A673 (cell line): ENCODE measurements around the gene JARID2. TPM values are rescaled to one million over a fixed set of nuclear protein-coding genes. Genes with fewer than 3 reads are reported as not detected.

ENCODE experiments used
- BruUV-seq: library from RNA; stranded (reverse); fragments of 400-500 nt; replicated peaks from 2 replicates; lab custom pipeline; 2021; lab: Mats Ljungman, UMichigan
- CTCF ChIA-PET: fragments of 300-600 bp; sonication (Branson Sonifier 250); formaldehyde crosslinking; loops from one replicate; lab custom pipeline; 2022; ENCODE audit warnings: antibody characterized with exemption; lab: Charles Lee
- POLR2A ChIA-PET: fragments of 300-600 bp; sonication (Branson Sonifier 250); formaldehyde crosslinking; loops from one replicate; lab custom pipeline; 2022; ENCODE audit warnings: antibody characterized with exemption; ENCODE audit not compliant: low non-redundant PET; lab: Charles Lee
- DNase-seq: peaks from one replicate; pipeline ENCODE4 v3.0.0-alpha.2; 2015; ENCODE audit warnings: low spot score
- H3K27ac ChIP-seq: fragments of 200-600 bp; sonication (generic); 2 replicates; pipeline ENCODE4 v1.5.1; 2016; ENCODE audit warnings: mixed run types, low read depth, mild to moderate bottlenecking, mixed read lengths, antibody characterized with exemption, low read length; ENCODE audit not compliant: poor library complexity, severe bottlenecking
- H3K27me3 ChIP-seq: fragments of 200-600 bp; sonication (generic); replicated peaks from 2 replicates; pipeline ENCODE4 v1.6.1; 2017; ENCODE audit warnings: mixed run types, low read depth, mild to moderate bottlenecking, mixed read lengths, antibody characterized with exemption, low read length; ENCODE audit not compliant: insufficient read depth, poor library complexity
- H3K36me3 ChIP-seq: fragments of 200-600 bp; sonication (generic); 2 replicates; pipeline ENCODE4 v1.6.1; 2016; ENCODE audit warnings: mixed run types, mild to moderate bottlenecking, mixed read lengths, antibody characterized with exemption, low read length; ENCODE audit not compliant: insufficient read depth, poor library complexity, severe bottlenecking
- H3K4me1 ChIP-seq: fragments of 200-600 bp; sonication (generic); 2 replicates; pipeline ENCODE4 v1.6.1; 2017; ENCODE audit warnings: mixed run types, mild to moderate bottlenecking, mixed read lengths, antibody characterized with exemption, low read length; ENCODE audit not compliant: insufficient read depth, poor library complexity, severe bottlenecking
- H3K4me3 ChIP-seq: fragments of 200-600 bp; sonication (generic); 2 replicates; pipeline ENCODE4 v1.5.1; 2016; ENCODE audit warnings: low read depth, mixed run types, mild to moderate bottlenecking, mixed read lengths, low read length; ENCODE audit not compliant: poor library complexity, severe bottlenecking
- H3K9me3 ChIP-seq: fragments of 200-600 bp; sonication (generic); 2 replicates; pipeline ENCODE4 v1.6.1; 2016; ENCODE audit warnings: mixed run types, low read depth, mild to moderate bottlenecking, mixed read lengths, antibody characterized with exemption, low read length; ENCODE audit not compliant: poor library complexity, severe bottlenecking
- CTCF ChIP-seq: fragments of 300-800, 200-600 bp; sonication (generic); conservative IDR thresholded peaks from 2 replicates; pipeline ENCODE4 v1.5.1; 2017; ENCODE audit warnings: low read depth, mild to moderate bottlenecking, antibody characterized with exemption, low read length, moderate library complexity, mixed read lengths
- EZH2 ChIP-seq: fragments of 200-600 bp; sonication (generic); IDR thresholded peaks from 2 replicates; pipeline ENCODE4 v1.6.1; 2017; ENCODE audit warnings: borderline replicate concordance, low read depth, mild to moderate bottlenecking, mixed read lengths, antibody characterized with exemption, low read length; ENCODE audit not compliant: poor library complexity, severe bottlenecking
- intact Hi-C: fragments of 100-400 bp; cut with micrococcal nuclease; formaldehyde crosslinking; loops from one replicate; pipeline ENCODE4 v1.10.0; 2022; ENCODE audit not compliant: unreplicated experiment
- total RNA-seq: library from RNA; stranded (reverse); gene quantifications from 2 replicates; pipeline ENCODE4 v1.2.3, GENCODE V29; 2021

The JARID2 gene
- total RNA-seq, 1 experiment from 2014 or later = 29.4 TPM

GRCh38 chr6:15501826-15502445 lies 256.1 kb downstream of the JARID2 start:
- H3K36me3 ChIP-seq = peaks cover 26% of the 10 kb centered on the region
- DNase-seq = no peak

GRCh38 chr6:15502446-15503345 lies 256.8 kb downstream of the JARID2 start:
- no peak overlapping the region for H3K4me3 ChIP-seq
- DNase-seq = no peak
- H3K27ac ChIP-seq = no peak overlapping the region
- TF ChIP-seq EZH2 (no peak), CTCF (no peak)
- ChIA-PET POLR2A (no interaction called here), CTCF (no interaction called here)
- no TSS peak for BruUV-seq
- H3K27me3 ChIP-seq = no peaks in the 10 kb centered on the region
- intact Hi-C loops = loop anchor here (10.0 kb wide), 1 partner anchor 1378 kb away; no protein-coding TSS in a partner anchor
- peaks cover 26% of the 10 kb centered on the region for H3K36me3 ChIP-seq
- H3K9me3 ChIP-seq = no peaks in the 10 kb centered on the region
- H3K4me1 ChIP-seq = peaks cover 29% of the 10 kb centered on the region

More at GRCh38 chr6:15501826-15502445, 256.1 kb downstream of the JARID2 start:
- no peak for TF ChIP-seq EZH2
- TF ChIP-seq CTCF = no peak
- H3K4me3 ChIP-seq = no peak overlapping the region
- POLR2A ChIA-PET = no interaction called here
- peaks cover 29% of the 10 kb centered on the region for H3K4me1 ChIP-seq
- no peaks in the 10 kb centered on the region for H3K27me3 ChIP-seq
- CTCF ChIA-PET = no interaction called here
- no TSS peak for BruUV-seq
- H3K27ac ChIP-seq = no peak overlapping the region
- intact Hi-C loops = loop anchor here (10.0 kb wide), 1 partner anchor 1377 kb away; no protein-coding TSS in a partner anchor
- H3K9me3 ChIP-seq = no peaks in the 10 kb centered on the region

GRCh38 chr6:15503346-15503680 lies 257.4 kb downstream of the JARID2 start:
- DNase-seq = no peak
- Histone ChIP-seq H3K9me3 (no peaks in the 10 kb centered on the region), H3K27me3 (no peaks in the 10 kb centered on the region), H3K4me3 (no peak overlapping the region), H3K36me3 (peaks cover 28% of the 10 kb centered on the region), H3K4me1 (peaks cover 29% of the 10 kb centered on the region), H3K27ac (no peak overlapping the region)
- intact Hi-C loops = loop anchor here (10.0 kb wide), 1 partner anchor 1379 kb away; no protein-coding TSS in a partner anchor
- no peak for TF ChIP-seq EZH2
- no peak for TF ChIP-seq CTCF
- POLR2A ChIA-PET = no interaction called here
- CTCF ChIA-PET = interaction anchor here (0.8 kb wide), 1 partner anchor 119 kb away, joined by 5 read pairs; no protein-coding TSS in a partner anchor
- BruUV-seq = no TSS peak
